ENCODE data around the gene STIMATE. TPM values are rescaled to one million over a fixed set of nuclear protein-coding genes. Genes with fewer than 3 reads are reported as not detected.

Gene STIMATE
- total RNA-seq, 3 donors from 2014 or later (not counting 1 experiment from before 2014, with no cell fraction given): 24.6 to 35.0 (median 33.1) TPM

- H3K27ac ChIP-seq (ENCODE audit: low read length): no peak overlapping the region
- H3K36me3 Mint-ChIP-seq: no peaks in the 10 kb centered on the region
- WGBS (ENCODE audit: insufficient coverage): 80% methylated on average over 21 of the region's 21 CpGs
- H3K27me3 ChIP-seq (ENCODE audit: control insufficient read depth, insufficient read depth, low read length): no peaks in the 10 kb centered on the region
- intact Hi-C loops (cut with micrococcal nuclease): no loop called here
- H3K36me3 ChIP-seq (ENCODE audit: control insufficient read depth, insufficient read depth, low read length): peaks cover 6% of the 10 kb centered on the region
- peaks cover 11% of the 10 kb centered on the region for H3K4me1 ChIP-seq (ENCODE audit: control insufficient read depth, insufficient read depth, low read length)
- peak overlapping the region in 1 of 2 donors; percentile 58 for H3K27ac Mint-ChIP-seq
- no peak overlapping the region for H3K4me3 ChIP-seq (ENCODE audit: low read length)
- no peaks in the 10 kb centered on the region for H3K9me3 Mint-ChIP-seq
- no peaks in the 10 kb centered on the region for H3K27me3 Mint-ChIP-seq (ENCODE audit: low read depth in 2 of 2)
- peaks cover 5 to 24% of the 10 kb centered on the region in 2 donors for H3K4me1 Mint-ChIP-seq
- TF ChIP-seq CTCF (IDR thresholded peaks at IDR 0.05): no peak
- DNase-seq: no peak
- H3K9me3 ChIP-seq (ENCODE audit: control insufficient read depth, insufficient read depth, low read length): no peaks in the 10 kb centered on the region
- no peak overlapping the region for H3K4me3 Mint-ChIP-seq
- ATAC-seq: no peak
Measured at GRCh38 chr3:52831500-52832301, 65.6 kb downstream of the STIMATE start.

GRCh38 chr3:52830535-52831258 lies 66.7 kb downstream of the STIMATE start, which contains the start of gene ITIH4:
ITIH4 (minus strand) TSS chr3:52830672; CDS start chr3:52830642, 30 bp downstream.
- peaks cover 2% of the 10 kb centered on the region for H3K36me3 ChIP-seq (ENCODE audit: control insufficient read depth, insufficient read depth, low read length)
- WGBS (ENCODE audit: insufficient coverage): 87% methylated on average over 16 of the region's 16 CpGs
- no peaks in the 10 kb centered on the region for H3K9me3 ChIP-seq (ENCODE audit: control insufficient read depth, insufficient read depth, low read length)
- peaks cover 1% of the 10 kb centered on the region for H3K4me1 ChIP-seq (ENCODE audit: control insufficient read depth, insufficient read depth, low read length)
- no peak within 1 kb of the TSS for H3K4me3 Mint-ChIP-seq
- H3K27ac Mint-ChIP-seq: no peak within 1 kb of the TSS
- no peak within 1 kb of the TSS for H3K4me3 ChIP-seq (ENCODE audit: low read length)
- no peaks in the 10 kb centered on the region for H3K36me3 Mint-ChIP-seq
- ATAC-seq (no peak), DNase-seq (no peak)
- H3K4me1 Mint-ChIP-seq: peaks cover 0 to 14% of the 10 kb centered on the region in 2 donors
- H3K27me3 Mint-ChIP-seq (ENCODE audit: low read depth in 2 of 2): no peaks in the 10 kb centered on the region
- H3K27ac ChIP-seq (ENCODE audit: low read length): no peak within 1 kb of the TSS
- intact Hi-C loops (cut with micrococcal nuclease): no loop called here
- no peaks in the 10 kb centered on the region for H3K27me3 ChIP-seq (ENCODE audit: control insufficient read depth, insufficient read depth, low read length)
- H3K9me3 Mint-ChIP-seq: no peaks in the 10 kb centered on the region
- no peak for TF ChIP-seq CTCF (IDR thresholded peaks at IDR 0.05)

- intact Hi-C loops (cut with micrococcal nuclease): no loop called here
Measured at GRCh38 chr3:52829906-52830463, 67.4 kb downstream of the STIMATE start.

More at GRCh38 chr3:52829906-52830463, 67.4 kb downstream of the STIMATE start:
- 93% methylated on average over 9 of the region's 10 CpGs for WGBS (ENCODE audit: insufficient coverage)
- Mint-ChIP-seq H3K36me3 (no peaks in the 10 kb centered on the region), H3K27me3 (ENCODE audit: low read depth in 2 of 2) (no peaks in the 10 kb centered on the region), H3K27ac (no peak overlapping the region), H3K9me3 (no peaks in the 10 kb centered on the region), H3K4me1 (peaks cover 0 to 7% of the 10 kb centered on the region in 2 donors), H3K4me3 (no peak overlapping the region)
- no peaks in the 10 kb centered on the region for H3K4me1 ChIP-seq (ENCODE audit: control insufficient read depth, insufficient read depth, low read length)
- no peak for ATAC-seq
- no peaks in the 10 kb centered on the region for H3K9me3 ChIP-seq (ENCODE audit: control insufficient read depth, insufficient read depth, low read length)
- no peak overlapping the region for H3K4me3 ChIP-seq (ENCODE audit: low read length)
- peaks cover 2% of the 10 kb centered on the region for H3K36me3 ChIP-seq (ENCODE audit: control insufficient read depth, insufficient read depth, low read length)
- no peaks in the 10 kb centered on the region for H3K27me3 ChIP-seq (ENCODE audit: control insufficient read depth, insufficient read depth, low read length)
- DNase-seq: no peak
- TF ChIP-seq CTCF (IDR thresholded peaks at IDR 0.05): no peak
- H3K27ac ChIP-seq (ENCODE audit: low read length): no peak overlapping the region

All from natural killer cell (primary cell).